ENCODE measurements around the gene DGKQ.
"Not testable (repeated sequence)": the region's sequence is repeated elsewhere in the genome, so short reads cannot be mapped to it uniquely, and the experiment has no call there.

GRCh38 chr4:927566-927965 lies 45.8 kb downstream of the DGKQ start:
- not testable (repeated sequence) for TF ChIP-seq MAX (IDR thresholded peaks at IDR 0.05; ENCODE audit: insufficient read depth, insufficient read length); POLR2A (IDR thresholded peaks at IDR 0.05; ENCODE audit: low read depth, low read length); CTCF (IDR thresholded peaks at IDR 0.05; ENCODE audit: extremely low read depth in 1 of 2, insufficient read depth in 1 of 2, low read depth in 1 of 2, low read length in 2 of 2)

All from endothelial cell of umbilical vein (primary cell).